Gastrocnemius medialis (tissue), 4 donors: ENCODE data around the gene KLK8.

Source experiments
- POLR2A ChIP-seq, 2 donors: fragments of 450-650 bp; IDR thresholded peaks; one replicate each; pipeline ENCODE4 v1.6.1; 2017; ENCODE audit warnings: antibody characterized with exemption in 2 of 2, mild to moderate bottlenecking in 2 of 2, moderate library complexity in 2 of 2
- TF ChIP-seq, protein P1 (sequence below), 5 experiments: fragments of 450-650 bp in 3 of 5; fragments of 200-600 bp in 2 of 5; sonication (generic) in 2 of 5; IDR thresholded peaks in 4 of 5; conservative IDR thresholded peaks in 1 of 5; 1 replicate in 4 of 5; 2 replicates in 1 of 5; pipeline ENCODE4 v1.5.1; 2016 to 2019; ENCODE audit warnings: antibody characterized with exemption in 5 of 5, mild to moderate bottlenecking in 3 of 5, moderate library complexity in 3 of 5

- TF ChIP-seq, protein P1, sequence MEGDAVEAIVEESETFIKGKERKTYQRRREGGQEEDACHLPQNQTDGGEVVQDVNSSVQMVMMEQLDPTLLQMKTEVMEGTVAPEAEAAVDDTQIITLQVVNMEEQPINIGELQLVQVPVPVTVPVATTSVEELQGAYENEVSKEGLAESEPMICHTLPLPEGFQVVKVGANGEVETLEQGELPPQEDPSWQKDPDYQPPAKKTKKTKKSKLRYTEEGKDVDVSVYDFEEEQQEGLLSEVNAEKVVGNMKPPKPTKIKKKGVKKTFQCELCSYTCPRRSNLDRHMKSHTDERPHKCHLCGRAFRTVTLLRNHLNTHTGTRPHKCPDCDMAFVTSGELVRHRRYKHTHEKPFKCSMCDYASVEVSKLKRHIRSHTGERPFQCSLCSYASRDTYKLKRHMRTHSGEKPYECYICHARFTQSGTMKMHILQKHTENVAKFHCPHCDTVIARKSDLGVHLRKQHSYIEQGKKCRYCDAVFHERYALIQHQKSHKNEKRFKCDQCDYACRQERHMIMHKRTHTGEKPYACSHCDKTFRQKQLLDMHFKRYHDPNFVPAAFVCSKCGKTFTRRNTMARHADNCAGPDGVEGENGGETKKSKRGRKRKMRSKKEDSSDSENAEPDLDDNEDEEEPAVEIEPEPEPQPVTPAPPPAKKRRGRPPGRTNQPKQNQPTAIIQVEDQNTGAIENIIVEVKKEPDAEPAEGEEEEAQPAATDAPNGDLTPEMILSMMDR (IDR thresholded peaks at IDR 0.05 in 4 of 5, conservative IDR thresholded peaks at IDR 0.05 in 1 of 5): no peak
- no peak for TF ChIP-seq POLR2A (IDR thresholded peaks at IDR 0.05)
Observed at GRCh38 chr19:50978772-50979390, 22.5 kb downstream of the KLK8 start.
